A549 (cell line): ENCODE results near the gene KIAA0930.
"Not testable (repeated sequence)": the region's sequence is repeated elsewhere in the genome, so short reads cannot be mapped to it uniquely, and the experiment has no call there.

Source experiments
- CHD2 ChIP-seq: fragments of 150-350 bp; IDR thresholded peaks from 2 replicates; pipeline ENCODE4 v1.6.1; 2014; ENCODE audit warnings: low read length; ENCODE audit not compliant: partially characterized antibody
- CTCF ChIP-seq: fragments of >200 bp; sonication (Bioruptor Twin); formaldehyde crosslinking; IDR thresholded peaks from 3 replicates; pipeline ENCODE4 v1.5.1; 2016
- EHMT2 ChIP-seq: fragments of 200-600 bp; sonication (generic); IDR thresholded peaks from 2 replicates; pipeline ENCODE4 v1.6.1; 2016; ENCODE audit warnings: antibody characterized with exemption, low read depth, mild to moderate bottlenecking, moderate library complexity
- KDM5A ChIP-seq: fragments of 200-600 bp; sonication (generic); IDR thresholded peaks from 2 replicates; pipeline ENCODE4 v1.6.1; 2016; ENCODE audit warnings: antibody characterized with exemption, mild to moderate bottlenecking

- TF ChIP-seq EHMT2, CHD2, CTCF, KDM5A: not testable (repeated sequence)
Measured at GRCh38 chr22:45260395-45260759, 19.7 kb upstream of the KIAA0930 start.
